ENCODE results near the gene YPEL2. TPM values are rescaled to one million over a fixed set of nuclear protein-coding genes. Genes with fewer than 3 reads are reported as not detected.
A peak's percentile ranks its signal among the peaks of the same experiment; 100 is the strongest.

Gene YPEL2
- total and polyA plus RNA-seq, 8 donors = 6.7 to 28.7 (median 12.7) TPM

- FAIRE-seq (no peak), ATAC-seq (no peak), DNase-seq (peak in 2 of 6 donors; percentile 33 to 48)
- 42 to 44% methylated on average over 10 of the region's 10 CpGs for WGBS, 2 donors
- Histone ChIP-seq H3K27ac (peak overlapping the region; percentile 37 to 83 (median 70)), H3K4me1 (peaks cover 61 to 85% (median 77%) of the 10 kb centered on the region in 3 donors), H3K4me3 (no peak overlapping the region), H3K9me3 (no peaks in the 10 kb centered on the region), H3K27me3 (no peaks in the 10 kb centered on the region), H3K36me3 (no peaks in the 10 kb centered on the region)
- no peak for TF ChIP-seq CTCF (IDR thresholded peaks at IDR 0.05)
- intact Hi-C loops (cut with DNase I) = loop anchor here in 1 of 3 donors (10.0 kb wide), 1 partner anchor 64 kb away; no protein-coding TSS in a partner anchor
Observed at GRCh38 chr17:59370593-59371299, 39.3 kb downstream of the YPEL2 start.

- Histone ChIP-seq H3K36me3 (no peaks in the 10 kb centered on the region), H3K4me1 (peaks cover 54 to 80% (median 69%) of the 10 kb centered on the region in 3 donors), H3K27ac (peak overlapping the region; percentile 37 to 83 (median 70)), H3K9me3 (no peaks in the 10 kb centered on the region), H3K4me3 (no peak overlapping the region), H3K27me3 (no peaks in the 10 kb centered on the region)
- intact Hi-C loops (cut with DNase I) = loop anchor here in 1 of 3 donors (10.0 kb wide), 1 partner anchor 63 kb away; no protein-coding TSS in a partner anchor
- ATAC-seq = peak in 1 of 4 donors; percentile 0
- FAIRE-seq = no peak
- WGBS, 2 donors = 6 to 11% methylated on average over 5 of the region's 5 CpGs
- no peak for TF ChIP-seq CTCF (IDR thresholded peaks at IDR 0.05)
- peak in 1 of 6 donors; percentile 31 for DNase-seq
Observed at GRCh38 chr17:59371416-59372100, 40.1 kb downstream of the YPEL2 start.

GRCh38 chr17:59372138-59372751 is 40.8 kb downstream of the YPEL2 start:
- Histone ChIP-seq H3K4me3 (no peak overlapping the region), H3K36me3 (no peaks in the 10 kb centered on the region), H3K27me3 (no peaks in the 10 kb centered on the region), H3K27ac (peak overlapping the region; percentile 37 to 83 (median 70)), H3K9me3 (no peaks in the 10 kb centered on the region), H3K4me1 (peaks cover 53 to 74% (median 66%) of the 10 kb centered on the region in 3 donors)
- peak in 3 of 6 donors; percentile 29 to 60 (median 45) for DNase-seq
- ATAC-seq = peak; percentile 62 to 71 (median 68)
- peak; percentile 68 for FAIRE-seq
- intact Hi-C loops (cut with DNase I) = loop anchor here in 1 of 3 donors (10.0 kb wide), 1 partner anchor 63 kb away; no protein-coding TSS in a partner anchor
- no peak for TF ChIP-seq CTCF (IDR thresholded peaks at IDR 0.05)
- 15 to 17% methylated on average over 2 of the region's 2 CpGs for WGBS, 2 donors

GRCh38 chr17:59373882-59374495 is 42.5 kb downstream of the YPEL2 start:
- H3K4me3 ChIP-seq = no peak overlapping the region
- 81 to 85% methylated on average over 5 of the region's 5 CpGs for WGBS, 2 donors
- intact Hi-C loops (cut with DNase I) = loop anchor here in 1 of 3 donors (10.0 kb wide), 1 partner anchor 61 kb away; no protein-coding TSS in a partner anchor
- no peaks in the 10 kb centered on the region for H3K36me3 ChIP-seq
- H3K27me3 ChIP-seq = no peaks in the 10 kb centered on the region
- FAIRE-seq (no peak), ATAC-seq (peak in 1 of 4 donors; percentile 2), DNase-seq (no peak)
- no peaks in the 10 kb centered on the region for H3K9me3 ChIP-seq
- TF ChIP-seq CTCF (IDR thresholded peaks at IDR 0.05) = no peak
- H3K4me1 ChIP-seq = peaks cover 39 to 69% (median 50%) of the 10 kb centered on the region in 3 donors
- peak overlapping the region; percentile 8 to 83 (median 55) for H3K27ac ChIP-seq

Measured in pancreas (tissue), 10 donors.